ENCODE measurements around the gene CTNND2.

GRCh38 chr5:10987276-10987924 lies 916.8 kb downstream of the CTNND2 start:
- no peak for TF ChIP-seq CTCF (IDR thresholded peaks at IDR 0.05)
- no peak for TF ChIP-seq POLR2A (IDR thresholded peaks at IDR 0.05)

Data from thyroid gland (tissue), 4 donors.